T-cell (primary cell): Measurements from ENCODE around the gene BLOC1S1. TPM values are rescaled to one million over a fixed set of nuclear protein-coding genes. Genes with fewer than 3 reads are reported as not detected.

Experiments used
- ATAC-seq, 4 experiments: fragments of 200-7000 bp in 3 of 4; fragments of 150-1000 bp in 1 of 4; cut with Tn5 transposase; replicated peaks in 1 of 4; 1 replicate in 3 of 4; 2 replicates in 1 of 4; pipeline ENCODE4 v1.10.0; 2021; ENCODE audit warnings: moderate library complexity in 3 of 4, mild to moderate bottlenecking in 2 of 4, moderate number of reproducible peaks in 1 of 4
- CTCF ChIA-PET, 2 donors: fragments of 300-600 bp; sonication (Branson Sonifier 250); formaldehyde crosslinking; loops; one replicate each; lab custom pipeline; 2022; ENCODE audit warnings: antibody characterized with exemption in 2 of 2; lab: Charles Lee
- POLR2A ChIA-PET, 2 donors: fragments of 300-600 bp; sonication (Branson Sonifier 250); formaldehyde crosslinking; loops; one replicate each; lab custom pipeline; 2022; ENCODE audit warnings: antibody characterized with exemption in 2 of 2; lab: Charles Lee
- DNase-seq, 35 experiments: peaks; one replicate each; pipeline versions ENCODE4 v3.0.0 to v3.0.0-alpha.2; 2013 to 2023
- H3K27ac ChIP-seq: one replicate; pipeline ENCODE4 v1.5.1; 2013; ENCODE audit warnings: low read length
- H3K27me3 ChIP-seq, 2 experiments: replicated peaks in 1 of 2; 1 replicate in 1 of 2; 2 replicates in 1 of 2; pipeline versions ENCODE4 v1.6.1 to v1.7.0; 2013; ENCODE audit warnings: low read length in 1 of 2, mixed read lengths in 1 of 2; ENCODE audit not compliant: control insufficient read depth in 2 of 2, insufficient read depth in 2 of 2; ENCODE audit errors: extremely low read depth in 1 of 2
- H3K36me3 ChIP-seq, 2 donors: 1 replicate in 1 of 2; 2 replicates in 1 of 2; pipeline versions ENCODE4 v1.6.1 to v1.7.0; 2013; ENCODE audit warnings: low read length in 1 of 2; ENCODE audit not compliant: control insufficient read depth in 2 of 2, insufficient read depth in 1 of 2; ENCODE audit errors: extremely low read depth in 1 of 2
- H3K4me1 ChIP-seq, 2 experiments: 1 replicate in 1 of 2; 2 replicates in 1 of 2; pipeline versions ENCODE4 v1.6.1 to v1.7.0; 2013; ENCODE audit warnings: low read length in 2 of 2, mixed read lengths in 1 of 2; ENCODE audit not compliant: insufficient read depth in 2 of 2, control insufficient read depth in 1 of 2; ENCODE audit errors: extremely low read depth in 1 of 2
- H3K4me3 ChIP-seq, 2 donors: 1 replicate in 1 of 2; 2 replicates in 1 of 2; pipeline versions ENCODE4 v1.5.1 to v1.7.0; 2013; ENCODE audit warnings: mild to moderate bottlenecking in 2 of 2, low read length in 1 of 2, moderate library complexity in 1 of 2; ENCODE audit not compliant: control insufficient read depth in 1 of 2; ENCODE audit errors: extremely low read depth in 1 of 2
- H3K9me3 ChIP-seq: 2 replicates; pipeline ENCODE4 v1.7.0; 2013
- H3K27ac Mint-ChIP-seq, 2 donors: one replicate each; pipeline ENCODE4 v1.8.0; 2020 to 2021; ENCODE audit warnings: mild to moderate bottlenecking in 2 of 2, mixed read lengths in 2 of 2
- H3K27me3 Mint-ChIP-seq, 2 donors: one replicate each; pipeline ENCODE4 v1.8.0; 2021 to 2022; ENCODE audit warnings: mixed read lengths in 2 of 2
- H3K36me3 Mint-ChIP-seq: one replicate; pipeline ENCODE4 v1.8.0; 2021; ENCODE audit warnings: mixed read lengths
- H3K4me1 Mint-ChIP-seq, 3 donors: one replicate each; pipeline ENCODE4 v1.8.0; 2020 to 2022; ENCODE audit warnings: mixed read lengths in 3 of 3, mild to moderate bottlenecking in 1 of 3
- H3K4me3 Mint-ChIP-seq, 3 donors: one replicate each; pipeline ENCODE4 v1.8.0; 2020 to 2022; ENCODE audit warnings: mild to moderate bottlenecking in 3 of 3, mixed read lengths in 3 of 3, moderate library complexity in 3 of 3
- H3K9me3 Mint-ChIP-seq, 3 donors: one replicate each; pipeline ENCODE4 v1.8.0; 2020 to 2022; ENCODE audit warnings: mixed read lengths in 3 of 3
- WGBS: methylation state at CpG from one replicate; pipeline ENCODE4 v1.1.5; 2013; ENCODE audit warnings: missing lambda C conversion rate; ENCODE audit not compliant: insufficient coverage; 5-methylcytosine and 5-hydroxymethylcytosine counted together
- total RNA-seq, 35 experiments: library from RNA in 6 of 35; stranded (reverse) in 6 of 35; fragments of 120-200 nt in 1 of 35; gene quantifications; one replicate each; pipeline versions ENCODE4 v1.2.1 to v1.2.4 and lab custom pipeline; 2013 to 2026

The BLOC1S1 gene
- total RNA-seq, 5 donors from 2014 or later (not counting 1 experiment from before 2014, with no cell fraction given): 49.4 to 76.6 (median 72.7) TPM

DNA sequence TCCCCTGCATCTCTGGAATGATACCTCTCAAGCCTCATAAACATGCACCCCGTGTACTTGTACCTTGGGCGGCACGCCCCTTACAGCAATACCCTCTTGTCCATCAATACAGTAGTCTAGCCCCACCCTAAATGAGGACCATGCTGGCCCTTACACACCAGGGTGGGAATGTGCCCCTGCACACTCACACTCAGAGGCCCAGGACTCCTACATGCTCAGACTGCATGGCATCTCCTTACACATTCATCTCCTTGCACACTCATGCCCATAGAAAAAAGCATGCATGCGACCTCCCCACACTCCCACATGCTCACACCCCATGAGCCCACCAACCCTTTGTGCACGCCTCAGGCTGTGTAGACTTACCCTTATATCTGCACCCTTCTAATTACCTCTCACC, 30.2 kb upstream of the BLOC1S1 start:
- Histone ChIP-seq H3K4me3 (no peak overlapping the region), H3K27me3 (peaks cover 0 to 29% of the 10 kb centered on the region in 2 experiments), H3K36me3 (no peaks in the 10 kb centered on the region), H3K9me3 (no peaks in the 10 kb centered on the region), H3K27ac (no peak overlapping the region), H3K4me1 (peaks cover 0 to 17% of the 10 kb centered on the region in 2 experiments)
- CTCF ChIA-PET: no interaction called here
- H3K27me3 Mint-ChIP-seq: peaks cover 18 to 24% of the 10 kb centered on the region in 2 donors
- DNase-seq: no peak
- peaks cover 18 to 31% (median 23%) of the 10 kb centered on the region in 3 donors for H3K4me1 Mint-ChIP-seq
- H3K4me3 Mint-ChIP-seq: no peak overlapping the region
- 86% methylated on average over 5 of the region's 5 CpGs for WGBS
- no peak for ATAC-seq
- H3K9me3 Mint-ChIP-seq: no peaks in the 10 kb centered on the region
- H3K27ac Mint-ChIP-seq: no peak overlapping the region
- H3K36me3 Mint-ChIP-seq: no peaks in the 10 kb centered on the region
- POLR2A ChIA-PET: no interaction called here

DNA sequence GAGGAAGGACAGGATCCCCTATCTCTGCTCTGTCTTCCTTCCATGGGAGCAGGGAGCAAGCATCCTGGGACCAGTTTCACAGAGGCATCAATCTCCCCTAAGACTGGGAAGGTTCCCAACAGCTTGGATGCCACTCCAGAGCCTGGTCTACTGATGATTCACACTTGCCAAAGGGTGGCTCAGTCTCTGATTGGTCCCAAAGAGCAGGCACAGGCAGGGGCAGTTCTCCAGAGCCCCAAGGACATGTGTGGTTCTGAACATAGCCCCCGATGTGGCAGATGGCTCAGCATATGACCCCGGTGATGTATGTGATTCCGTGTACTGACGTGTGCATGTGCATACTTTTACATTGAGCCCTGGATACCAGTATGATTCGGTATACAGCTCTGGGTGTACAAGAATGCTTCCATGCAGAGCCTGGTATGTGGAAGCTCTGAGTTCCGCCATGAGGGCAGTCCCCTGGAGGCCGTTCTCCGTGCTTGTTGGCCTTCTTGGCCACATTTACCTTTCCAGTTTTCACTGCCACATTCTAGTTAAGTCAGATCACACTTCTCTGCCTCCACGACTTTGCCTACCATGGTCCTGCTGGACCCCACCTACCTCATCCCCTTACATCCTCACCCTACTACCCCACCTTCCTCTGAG, 29.4 kb upstream of the BLOC1S1 start:
- peaks cover 9 to 16% of the 10 kb centered on the region in 2 donors for H3K27me3 Mint-ChIP-seq
- H3K4me3 Mint-ChIP-seq: no peak overlapping the region
- H3K27me3 ChIP-seq: peaks cover 0 to 21% of the 10 kb centered on the region in 2 experiments

DNA sequence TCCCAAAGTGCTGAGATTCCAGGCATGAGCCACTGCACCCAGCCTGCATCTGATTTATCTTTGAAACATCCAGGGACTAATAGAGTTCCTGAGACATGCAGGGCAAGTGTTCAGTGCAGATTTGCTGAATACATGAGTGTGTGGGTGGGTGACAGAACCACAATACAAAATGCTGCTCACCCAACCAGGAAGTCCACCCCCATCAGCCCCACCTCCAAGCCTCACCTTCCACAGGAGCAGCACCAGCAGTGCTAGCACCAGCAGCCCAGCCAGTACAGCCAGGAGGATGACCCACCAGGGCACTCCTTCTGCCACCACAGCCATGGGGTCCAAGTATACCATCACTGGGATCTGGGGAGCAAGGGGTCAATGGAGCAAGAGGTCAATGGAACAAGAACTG, 28.1 kb upstream of the BLOC1S1 start:
- Mint-ChIP-seq H3K4me3 (no peak overlapping the region), H3K27ac (no peak overlapping the region), H3K36me3 (no peaks in the 10 kb centered on the region), H3K9me3 (no peaks in the 10 kb centered on the region), H3K4me1 (peaks cover 9 to 12% (median 11%) of the 10 kb centered on the region in 3 donors), H3K27me3 (peaks cover 6 to 7% of the 10 kb centered on the region in 2 donors)
- H3K36me3 ChIP-seq: no peaks in the 10 kb centered on the region
- H3K4me1 ChIP-seq: peaks cover 0 to 9% of the 10 kb centered on the region in 2 experiments
- DNase-seq (no peak), ATAC-seq (peak in 2 of 4 experiments; percentile 16 to 38)
- H3K27ac ChIP-seq: no peak overlapping the region
- ChIA-PET POLR2A (no interaction called here), CTCF (no interaction called here)
- H3K9me3 ChIP-seq: no peaks in the 10 kb centered on the region
- peaks cover 0 to 13% of the 10 kb centered on the region in 2 experiments for H3K27me3 ChIP-seq
- H3K4me3 ChIP-seq: no peak overlapping the region

More for the DNA sequence above, 29.4 kb upstream of the BLOC1S1 start:
- no peaks in the 10 kb centered on the region for H3K9me3 Mint-ChIP-seq
- H3K4me3 ChIP-seq: no peak overlapping the region
- no peak overlapping the region for H3K27ac ChIP-seq
- H3K9me3 ChIP-seq: no peaks in the 10 kb centered on the region
- no peak overlapping the region for H3K27ac Mint-ChIP-seq
- no peaks in the 10 kb centered on the region for H3K36me3 ChIP-seq
- ATAC-seq (no peak), DNase-seq (no peak)
- H3K4me1 ChIP-seq: peaks cover 0 to 12% of the 10 kb centered on the region in 2 experiments
- ChIA-PET POLR2A (interaction anchor here in 1 of 2 donors (0.5 kb wide), 1 partner anchor 47 kb away, joined by 3 read pairs; no protein-coding TSS in a partner anchor), CTCF (interaction anchor here in 1 of 2 donors (0.7 kb wide), 1 partner anchor 857 kb away, joined by 5 read pairs; no protein-coding TSS in a partner anchor)
- WGBS: 87% methylated on average over 9 of the region's 9 CpGs
- H3K36me3 Mint-ChIP-seq: no peaks in the 10 kb centered on the region
- H3K4me1 Mint-ChIP-seq: peaks cover 12 to 24% (median 15%) of the 10 kb centered on the region in 3 donors

DNA sequence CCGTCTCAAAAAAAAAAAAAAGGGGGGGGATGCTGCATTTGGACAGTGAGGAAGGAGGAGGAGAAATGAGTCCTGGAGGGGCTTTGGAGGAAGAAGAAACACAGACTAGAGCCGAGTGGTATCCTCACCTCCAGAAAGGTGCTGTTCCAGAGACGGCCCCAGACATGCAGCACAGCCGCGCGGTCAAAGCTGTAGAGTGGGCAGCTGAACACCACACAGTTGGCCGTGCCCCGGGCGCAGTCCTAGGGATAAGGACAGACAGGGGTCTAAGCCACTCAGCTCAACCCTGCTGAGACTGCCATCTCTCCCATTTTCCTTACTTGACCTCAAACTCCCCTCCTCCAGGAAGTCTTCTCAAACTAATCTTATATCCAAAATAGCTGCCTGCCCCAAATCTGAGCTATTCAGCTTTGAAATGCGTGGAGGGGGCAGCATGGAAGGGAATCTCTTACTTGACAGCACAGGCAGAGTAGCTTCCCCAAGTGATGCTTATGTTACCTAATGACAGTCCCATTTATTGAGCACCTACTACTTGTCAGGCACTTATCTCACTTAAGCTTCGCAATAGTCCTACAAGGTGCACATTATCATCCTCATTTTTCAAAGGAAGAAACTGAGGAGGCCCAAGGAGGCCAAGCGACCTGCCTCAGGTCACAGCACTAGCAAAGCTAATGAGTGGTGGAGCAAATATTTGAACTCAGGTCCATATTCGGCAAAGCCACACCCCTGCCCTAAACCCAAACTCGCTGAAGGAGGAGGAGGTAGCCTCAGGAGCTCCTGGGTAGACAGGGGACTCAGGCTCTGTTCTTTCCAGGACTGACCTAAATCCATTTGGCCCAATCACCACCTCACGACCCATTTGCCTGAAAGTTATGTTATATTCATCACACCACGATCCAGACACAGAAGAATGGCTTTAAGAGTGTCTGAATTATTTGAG, 26.9 kb upstream of the BLOC1S1 start:
- peaks cover 0 to 9% of the 10 kb centered on the region in 2 experiments for H3K4me1 ChIP-seq
- no peaks in the 10 kb centered on the region for H3K36me3 ChIP-seq
- Mint-ChIP-seq H3K27me3 (peaks cover 0 to 3% of the 10 kb centered on the region in 2 donors), H3K36me3 (no peaks in the 10 kb centered on the region), H3K27ac (no peak overlapping the region), H3K9me3 (no peaks in the 10 kb centered on the region), H3K4me1 (peaks cover 9 to 10% (median 9%) of the 10 kb centered on the region in 3 donors), H3K4me3 (no peak overlapping the region)
- CTCF ChIA-PET: no interaction called here
- H3K9me3 ChIP-seq: no peaks in the 10 kb centered on the region
- no peak for ATAC-seq
- POLR2A ChIA-PET: no interaction called here
- WGBS: 95% methylated on average over 4 of the region's 16 CpGs
- H3K4me3 ChIP-seq: no peak overlapping the region
- no peak for DNase-seq
- H3K27me3 ChIP-seq: peaks cover 0 to 17% of the 10 kb centered on the region in 2 experiments
- no peak overlapping the region for H3K27ac ChIP-seq

DNA sequence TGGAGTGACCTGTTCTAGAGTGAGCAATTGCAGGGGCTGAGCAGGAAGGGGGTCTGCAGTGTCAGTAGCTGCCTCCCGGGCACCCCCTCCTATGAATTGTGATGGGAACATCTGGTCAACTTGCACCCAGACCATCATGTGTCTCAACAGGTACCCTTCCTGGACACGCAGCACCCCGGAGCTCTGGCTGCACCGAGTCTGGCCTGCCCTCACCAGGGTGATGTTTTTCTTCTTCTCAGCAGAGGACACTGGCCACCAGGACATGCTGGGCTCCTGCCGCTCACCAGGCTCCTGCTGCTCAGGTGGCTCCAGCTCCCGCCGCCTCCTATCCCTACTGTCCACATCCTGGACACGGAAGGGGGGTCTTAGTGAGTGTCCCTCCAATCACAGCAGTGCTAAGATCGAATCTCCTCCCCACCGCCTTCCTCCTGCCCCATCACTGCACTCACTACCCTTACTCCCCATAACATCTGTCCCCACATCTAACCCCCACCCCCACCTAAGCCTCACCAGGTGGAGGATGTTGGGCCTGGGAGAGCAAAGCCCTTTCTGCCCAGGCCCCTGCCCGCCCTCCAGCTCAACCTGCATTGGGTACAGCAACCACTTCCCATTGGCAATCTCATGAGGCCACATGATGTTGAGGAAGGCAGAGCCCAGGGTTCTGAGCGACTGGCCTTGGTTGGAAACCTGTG, 23.1 kb upstream of the BLOC1S1 start:
- CTCF ChIA-PET: interaction anchor here in 1 of 2 donors (0.5 to 0.6 kb wide), 2 partner anchors 10 to 1077 kb away, joined by 3 read pairs; no protein-coding TSS in a partner anchor
- 94% methylated on average over 7 of the region's 12 CpGs for WGBS

More for the DNA sequence above, 23.1 kb upstream of the BLOC1S1 start:
- Histone ChIP-seq H3K27me3 (peaks cover 0 to 23% of the 10 kb centered on the region in 2 experiments), H3K9me3 (no peaks in the 10 kb centered on the region), H3K4me3 (no peak overlapping the region), H3K36me3 (no peaks in the 10 kb centered on the region), H3K27ac (no peak overlapping the region), H3K4me1 (peaks cover 0 to 5% of the 10 kb centered on the region in 2 experiments)
- POLR2A ChIA-PET: no interaction called here
- DNase-seq (no peak), ATAC-seq (no peak)
- Mint-ChIP-seq H3K27me3 (peaks cover 2 to 4% of the 10 kb centered on the region in 2 donors), H3K36me3 (no peaks in the 10 kb centered on the region), H3K4me3 (no peak overlapping the region), H3K9me3 (no peaks in the 10 kb centered on the region), H3K4me1 (peaks cover 2 to 3% (median 3%) of the 10 kb centered on the region in 3 donors), H3K27ac (no peak overlapping the region)
